Activated T-helper 1 cell treated with anti-CD3 and anti-CD28 coated beads, Interleukin-2, amount 50 U/mL, for 16 hours (primary cell): ENCODE results near the gene APBB2.
"Not testable (repeated sequence)": the region's sequence is repeated elsewhere in the genome, so short reads cannot be mapped to it uniquely, and the experiment has no call there.

Experiments used
- DNase-seq, 2 donors: peaks; one replicate each; pipeline ENCODE4 v3.0.0-alpha.2; 2020; ENCODE audit warnings: low read depth in 1 of 2, low spot score in 1 of 2

Gene APBB2

DNA sequence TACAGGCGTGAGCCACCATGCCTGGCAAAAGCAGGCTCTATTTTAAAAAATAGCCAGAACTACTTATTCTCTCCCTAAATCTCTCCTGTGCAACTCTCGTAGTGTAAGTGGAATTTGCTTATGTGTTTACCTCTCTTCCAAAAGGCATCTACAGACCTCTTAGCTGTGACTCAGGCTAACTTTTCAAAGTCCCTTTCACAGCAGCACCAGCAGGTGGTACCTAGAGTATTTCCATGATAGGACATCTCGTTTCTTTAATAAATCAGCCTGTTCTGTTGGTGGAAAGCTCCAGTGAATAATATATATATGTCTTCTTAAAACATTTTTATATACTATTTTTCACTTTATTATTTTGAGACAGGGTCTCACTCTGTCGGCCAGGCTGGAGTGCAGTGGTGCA, 375.6 kb downstream of the APBB2 start:
- DNase-seq: no peak

DNA sequence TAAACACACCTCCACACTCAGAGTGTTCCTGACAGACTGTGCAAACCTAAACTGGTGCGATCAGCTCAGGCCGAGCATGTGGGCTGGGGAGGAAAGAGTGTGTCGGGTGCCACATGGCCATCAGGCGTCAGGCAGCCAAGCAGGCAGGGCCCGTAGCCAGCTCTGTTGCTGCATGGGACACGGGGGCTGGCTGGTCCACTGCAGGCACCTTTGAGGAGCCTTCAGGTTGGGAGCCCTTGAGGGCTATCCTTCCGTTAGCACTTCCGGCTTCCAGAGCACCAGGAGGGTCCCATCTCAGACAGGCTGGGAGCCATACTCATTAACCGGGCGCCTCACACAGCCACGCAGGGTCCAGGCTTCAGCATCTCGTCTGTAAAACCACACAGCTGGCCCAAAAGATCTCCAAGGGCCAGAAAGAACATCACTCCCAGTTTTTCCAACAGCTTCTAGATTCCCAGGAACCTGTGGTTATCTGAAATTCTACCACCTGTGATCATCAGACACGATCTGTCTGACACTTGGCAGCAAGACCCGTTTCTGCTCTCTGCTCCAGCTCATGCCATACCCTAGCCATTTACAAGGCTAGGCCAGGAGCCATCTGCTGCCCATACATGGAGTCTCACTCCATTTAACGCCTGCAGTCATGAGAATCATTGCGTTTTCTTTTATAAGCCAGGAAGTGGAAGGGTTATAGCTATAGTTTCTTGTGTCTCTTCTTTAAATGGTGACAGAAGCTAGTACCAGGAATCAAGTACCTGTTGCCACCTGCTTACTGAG, 377.1 kb downstream of the APBB2 start:
- no peak for DNase-seq

DNA sequence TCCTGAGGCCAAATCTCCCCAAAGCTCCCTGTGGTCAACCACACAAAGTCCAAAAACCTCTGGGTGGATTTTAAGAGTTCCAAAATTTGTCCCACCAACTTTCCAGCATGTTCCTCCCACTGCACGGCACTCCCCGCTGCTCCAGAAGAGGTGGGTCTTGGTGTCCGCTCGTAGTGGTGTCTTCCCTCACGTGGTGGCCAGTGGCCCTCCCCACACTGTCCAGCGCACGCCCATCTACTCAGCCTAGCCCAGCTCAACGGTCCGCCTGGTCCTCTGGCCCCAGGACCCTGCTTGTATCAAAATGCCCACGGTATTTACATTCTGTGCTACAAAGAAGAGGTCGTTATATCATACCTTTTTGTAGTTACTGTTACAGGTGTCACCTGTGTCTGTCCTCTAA, 381.1 kb downstream of the APBB2 start:
- DNase-seq: no peak

DNA sequence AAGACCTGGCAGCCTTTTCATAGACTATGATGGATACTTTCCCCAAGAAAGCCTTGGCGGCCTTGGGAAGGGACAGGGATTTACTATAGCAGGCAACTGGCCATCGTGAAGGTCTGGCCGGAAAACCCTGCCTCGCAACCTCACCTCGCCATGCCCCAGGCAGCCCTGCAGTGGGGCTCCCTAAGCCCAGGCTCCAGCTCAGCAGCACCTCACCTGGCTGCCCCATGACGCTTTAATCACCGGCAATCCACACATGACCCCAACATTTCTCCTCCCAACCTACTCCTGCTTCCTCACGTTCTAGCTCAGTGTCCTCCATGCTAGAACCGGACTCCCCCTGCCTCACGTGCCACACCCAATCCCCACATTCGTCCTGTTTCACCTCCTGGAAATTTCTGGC, 382.2 kb downstream of the APBB2 start:
- no peak for DNase-seq

DNA sequence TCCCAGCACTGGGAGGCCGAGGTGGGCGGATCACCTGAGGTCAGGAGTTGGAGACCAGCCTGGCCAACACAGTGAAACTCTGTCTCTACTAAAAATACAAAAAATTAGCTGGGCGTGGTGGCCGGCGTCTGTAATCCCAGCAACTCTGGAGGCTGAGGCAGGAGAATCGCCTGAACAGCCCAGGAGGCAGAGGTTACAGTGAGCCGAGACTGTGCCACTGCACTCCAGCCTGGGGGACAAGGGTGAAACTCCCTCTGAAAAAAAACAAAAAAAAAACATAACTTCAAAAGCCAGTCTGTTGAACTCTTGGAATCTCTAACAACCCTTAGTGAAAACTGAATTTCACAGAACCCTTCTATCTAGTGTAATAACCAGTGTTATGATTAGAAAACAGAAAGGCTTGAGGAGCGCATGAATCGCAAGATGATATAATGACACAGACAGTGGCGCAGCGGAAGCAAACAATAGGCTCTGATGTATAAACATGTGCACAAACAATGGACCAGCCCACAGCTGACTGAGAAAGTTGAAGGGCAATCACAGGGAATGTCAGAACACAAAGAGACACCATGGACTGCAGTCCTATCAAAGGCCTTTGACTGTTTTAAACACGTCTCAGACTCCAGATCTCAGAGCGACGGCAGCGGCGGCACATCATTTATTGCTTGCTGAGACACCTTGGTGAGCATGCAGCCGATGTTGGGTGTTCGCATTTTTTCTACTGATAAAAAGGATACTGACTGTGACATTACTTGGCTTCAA, 383.0 kb downstream of the APBB2 start:
- no peak for DNase-seq

DNA sequence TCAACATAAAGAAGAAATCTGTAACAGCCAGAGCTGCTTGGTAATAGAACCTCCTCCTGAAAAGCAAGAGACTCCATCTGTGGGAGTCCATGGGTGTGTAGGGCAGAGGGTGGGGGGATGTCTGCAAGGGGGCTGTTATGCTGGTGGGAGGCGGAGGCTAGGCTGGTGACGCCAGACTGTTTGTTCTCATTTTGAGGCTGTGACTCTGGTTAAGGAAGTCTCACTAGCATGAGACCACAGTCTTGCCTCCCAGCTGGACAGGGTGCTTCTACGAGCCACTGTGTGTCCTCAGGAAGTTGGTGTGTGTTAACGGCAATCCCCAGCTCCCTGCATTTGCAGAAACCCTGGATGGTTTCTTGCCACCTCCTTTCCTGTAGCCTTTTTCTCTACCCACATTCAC, 384.8 kb downstream of the APBB2 start:
- no peak for DNase-seq

DNA sequence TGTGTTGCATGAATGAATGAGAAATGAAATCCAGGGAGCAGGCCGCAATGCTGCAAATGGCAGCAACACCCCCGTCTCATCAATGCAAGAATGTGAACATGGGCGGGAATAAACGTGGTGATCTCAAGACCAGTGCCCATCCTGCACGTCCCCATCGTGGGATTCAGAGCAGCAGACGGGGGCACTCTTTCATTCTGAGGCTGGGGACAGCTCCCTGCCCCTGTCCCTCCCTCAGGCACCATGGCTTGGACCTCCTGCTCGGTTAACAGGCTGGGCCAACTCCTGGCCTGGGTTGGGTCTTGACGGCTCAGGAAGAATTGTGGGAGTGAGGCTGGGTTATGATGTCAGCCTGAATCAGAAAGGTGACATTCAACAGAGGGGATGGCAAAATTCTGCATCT, 385.7 kb downstream of the APBB2 start:
- no peak for DNase-seq

DNA sequence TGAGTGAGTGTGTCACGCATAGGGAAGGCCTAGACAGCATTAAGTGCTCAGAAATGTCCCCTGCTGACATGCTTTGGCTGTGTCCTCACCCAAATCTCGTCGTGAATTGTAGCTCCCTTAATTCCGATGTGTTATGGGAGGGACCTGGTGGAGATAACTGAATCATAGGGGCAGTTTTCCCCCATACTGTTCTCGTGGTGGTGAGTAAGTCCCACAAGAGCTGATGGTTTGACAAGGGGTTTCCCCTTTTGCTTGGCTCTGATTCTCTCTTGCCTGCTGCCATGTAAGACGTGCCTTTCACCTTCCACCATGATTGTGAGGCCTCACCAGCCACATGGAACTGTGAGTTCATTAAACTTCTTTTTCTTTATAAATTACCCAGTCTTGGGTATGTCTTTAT, 386.6 kb downstream of the APBB2 start:
- DNase-seq: no peak

DNA sequence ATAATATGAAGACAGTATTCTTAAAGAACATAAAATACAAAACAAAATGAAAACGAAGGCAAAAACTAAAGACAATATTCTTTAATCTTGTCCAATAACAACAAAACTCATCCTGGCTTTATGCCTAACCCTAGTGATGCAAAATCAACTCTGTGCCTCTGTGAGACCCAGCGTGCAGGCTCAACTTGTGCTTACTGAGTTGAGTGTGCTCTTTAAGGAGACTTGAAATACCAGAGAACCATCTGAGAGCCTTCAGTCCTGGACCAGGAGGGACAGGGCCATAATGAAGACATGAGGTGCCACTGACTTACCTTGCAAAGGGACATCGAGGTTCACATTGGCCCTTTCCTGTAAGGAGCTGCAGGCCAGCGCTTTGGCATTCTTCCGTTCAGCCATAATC, 387.5 kb downstream of the APBB2 start:
- DNase-seq: no peak

DNA sequence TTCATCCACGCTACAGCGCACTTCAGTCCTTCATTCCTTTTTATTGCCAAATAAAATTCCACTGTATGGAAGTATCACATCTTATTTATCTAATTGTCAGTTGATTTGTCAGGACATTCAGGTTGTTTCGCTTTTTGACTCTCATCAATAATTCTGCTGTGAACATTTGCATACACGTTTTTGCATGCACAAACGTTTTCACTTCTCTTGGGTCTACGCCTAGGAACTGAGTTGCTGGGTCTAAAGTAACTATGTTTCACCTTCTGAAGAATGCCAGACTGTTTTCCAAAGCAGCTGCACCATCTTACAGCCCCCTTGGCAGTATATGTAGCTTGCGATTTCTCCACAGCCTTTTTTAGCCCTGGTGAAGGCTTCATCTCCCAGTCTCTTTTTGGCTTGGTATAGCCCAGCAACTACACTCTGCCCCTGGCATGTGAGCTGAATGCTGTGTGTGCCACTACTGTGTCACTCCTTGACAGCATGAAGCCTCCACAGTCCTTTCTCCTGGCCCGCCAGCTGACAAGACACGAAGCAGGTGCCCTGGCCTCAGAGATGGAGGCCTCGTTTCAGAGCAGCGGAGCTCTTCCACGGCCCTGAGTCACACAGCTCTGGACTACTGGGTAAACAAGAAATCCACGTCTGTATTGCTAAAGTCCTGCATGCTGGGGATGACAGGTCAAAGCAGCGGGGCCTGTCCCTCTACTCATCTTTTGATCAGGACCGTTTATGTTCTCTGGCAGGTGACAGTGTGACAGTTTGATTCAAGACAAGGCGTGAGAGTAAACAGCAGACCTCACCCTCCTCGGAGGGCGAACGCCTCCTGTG, 389.1 kb downstream of the APBB2 start:
- DNase-seq: no peak

DNA sequence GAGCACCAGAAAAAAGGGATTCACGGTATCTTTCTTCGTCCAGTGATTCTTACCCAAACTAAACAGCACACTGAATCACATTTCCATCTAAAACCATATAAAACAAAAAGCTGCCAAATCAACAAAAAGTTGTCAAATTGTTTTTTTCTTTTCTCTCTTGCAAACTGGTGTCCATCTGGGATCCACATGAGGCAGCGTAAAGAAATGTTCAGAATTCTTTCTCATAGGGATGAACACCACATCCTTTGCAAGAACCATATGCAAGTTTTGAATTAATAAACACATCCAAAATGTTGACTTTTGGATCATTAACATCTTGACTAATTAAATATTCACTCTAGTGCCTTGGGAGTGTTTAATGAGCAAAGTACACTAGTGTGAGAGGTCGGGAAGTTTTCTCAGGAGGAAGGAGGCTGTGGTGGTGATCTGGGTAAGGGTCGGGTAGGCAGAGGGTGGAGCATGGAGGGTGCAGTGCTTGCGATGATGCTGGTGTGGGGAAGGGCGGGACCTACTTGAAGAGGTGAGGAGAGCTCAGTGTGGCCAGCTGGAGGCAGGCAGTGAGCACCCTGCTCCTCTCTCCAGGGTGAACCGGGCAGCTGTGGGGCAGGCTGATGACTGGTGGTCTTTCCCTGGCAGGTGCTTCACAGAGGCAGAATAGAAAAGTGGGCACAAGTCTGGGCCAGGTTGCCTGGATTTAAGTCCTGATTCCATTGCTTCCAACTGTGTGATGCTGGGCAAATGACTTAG, 391.7 kb downstream of the APBB2 start:
- no peak for DNase-seq

DNA sequence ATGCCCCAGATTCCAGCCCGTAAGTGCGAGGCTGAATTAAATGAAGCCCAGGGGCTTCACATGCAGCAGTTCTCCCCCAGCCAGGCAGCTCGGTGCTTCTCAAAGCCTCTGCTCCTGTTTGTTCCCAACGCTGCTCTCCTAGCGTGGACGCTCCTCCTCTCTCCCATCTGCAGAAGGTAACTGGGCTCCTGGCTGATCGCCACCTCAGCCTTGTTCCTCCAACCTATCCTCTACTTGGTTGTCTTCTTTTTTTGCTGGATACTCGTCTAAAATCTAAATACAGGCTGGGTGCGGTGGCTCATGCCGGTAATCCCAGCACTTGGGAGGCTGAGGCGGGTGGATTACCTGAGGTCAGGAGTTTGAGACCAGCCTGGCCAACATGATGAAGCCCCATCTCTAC, 394.2 kb downstream of the APBB2 start:
- no peak for DNase-seq

DNA sequence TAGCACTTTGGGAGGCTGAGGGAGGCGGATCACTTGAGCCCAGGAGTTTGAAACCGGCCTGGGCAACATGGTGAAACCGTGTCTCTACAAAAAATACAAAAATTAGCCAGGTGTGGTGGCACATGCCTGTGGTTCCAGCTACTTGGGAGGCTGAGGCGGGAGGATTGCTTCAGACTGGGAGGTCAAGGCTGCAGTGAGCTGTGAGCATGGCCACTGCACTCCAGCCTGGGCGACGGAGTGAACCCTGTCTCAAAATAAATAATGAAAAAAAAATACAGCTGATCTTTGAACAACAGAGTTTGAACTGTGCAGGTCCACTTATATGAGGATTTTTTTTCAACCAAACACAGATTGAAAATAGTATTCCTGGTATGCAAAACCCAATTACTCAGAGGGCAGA, 397.2 kb downstream of the APBB2 start:
- DNase-seq: not testable (repeated sequence)

DNA sequence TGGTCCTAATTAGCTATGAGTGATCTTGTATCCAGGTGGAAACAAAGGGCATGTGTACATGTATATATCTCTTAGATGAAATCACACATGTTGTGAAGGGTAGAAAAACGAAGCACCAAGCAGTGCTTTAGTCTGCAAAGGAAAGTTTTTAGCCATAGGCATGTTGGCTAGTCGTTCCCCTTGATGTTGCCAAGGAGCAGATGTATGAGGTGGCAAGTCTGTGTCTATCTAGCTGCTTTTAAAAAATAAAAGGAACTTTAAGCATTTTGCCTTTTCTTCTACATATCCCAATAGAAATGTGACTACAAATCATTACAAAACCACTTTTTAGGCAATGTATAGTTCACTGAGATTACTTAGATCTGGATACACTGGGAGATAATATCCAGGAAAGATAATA, 401.5 kb downstream of the APBB2 start:
- no peak for DNase-seq

DNA sequence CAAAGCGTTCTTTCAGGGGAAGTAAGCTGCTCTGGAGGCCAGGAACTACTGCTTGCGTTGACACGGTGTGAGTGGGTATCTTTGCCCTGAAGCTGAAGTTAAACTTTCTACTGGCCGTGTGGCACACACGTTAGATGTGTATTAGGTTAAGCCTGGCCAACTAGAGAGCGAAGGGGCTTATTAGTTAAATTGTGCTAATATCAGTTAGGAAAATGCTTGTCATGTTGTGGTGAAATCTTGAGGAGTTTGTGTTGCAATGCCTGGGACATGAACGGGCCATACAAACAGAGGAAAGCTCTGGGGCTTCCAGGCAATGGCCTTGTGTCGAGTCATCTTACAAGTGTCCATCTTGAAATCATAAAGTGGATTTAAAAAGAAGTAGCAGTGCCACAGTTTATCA, 402.0 kb downstream of the APBB2 start:
- no peak for DNase-seq

DNA sequence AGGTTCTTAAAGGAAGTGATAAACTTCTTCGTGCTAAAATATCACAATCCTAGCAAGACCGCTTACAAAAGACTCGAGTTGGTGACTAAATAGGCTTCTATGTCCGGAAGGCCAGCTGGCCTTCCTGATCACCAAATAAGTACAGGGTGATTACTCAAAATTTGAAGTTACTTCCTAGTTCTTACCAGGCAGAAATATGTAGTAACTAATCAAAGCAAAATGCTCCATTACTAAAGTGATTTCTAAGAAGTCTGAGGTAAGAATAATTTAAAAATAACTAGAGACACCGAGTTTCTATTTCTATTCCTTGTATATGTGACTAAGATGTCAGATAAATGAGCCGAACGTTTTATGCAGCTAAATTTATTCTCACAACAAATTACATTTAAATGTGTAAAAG, 402.4 kb downstream of the APBB2 start:
- no peak for DNase-seq

DNA sequence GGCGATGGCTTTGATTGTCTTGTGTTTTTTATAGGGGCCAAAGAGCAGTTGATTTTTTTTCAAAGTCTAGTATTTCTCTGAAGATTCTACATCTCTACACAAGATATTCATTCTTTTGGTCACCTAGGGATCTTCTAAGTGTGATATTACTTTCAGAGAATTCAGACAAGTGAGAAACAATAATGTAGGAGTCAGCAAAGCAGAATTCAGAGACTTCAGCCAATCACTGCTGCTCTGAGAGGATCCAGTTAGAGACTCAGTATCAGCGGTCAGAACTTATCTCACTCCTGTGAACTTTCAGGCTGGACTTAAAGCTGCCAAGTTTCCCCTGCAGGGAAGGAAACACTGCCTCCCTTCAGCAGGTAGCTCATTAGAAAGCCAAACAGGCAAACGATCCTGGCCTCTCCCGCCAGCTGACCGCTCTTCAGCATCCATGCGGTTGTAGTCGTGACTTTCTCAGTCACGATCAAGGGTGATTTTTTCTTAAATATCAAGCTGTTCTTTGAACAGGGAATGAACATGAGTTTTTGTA, 405.4 kb downstream of the APBB2 start:
- DNase-seq: no peak

DNA sequence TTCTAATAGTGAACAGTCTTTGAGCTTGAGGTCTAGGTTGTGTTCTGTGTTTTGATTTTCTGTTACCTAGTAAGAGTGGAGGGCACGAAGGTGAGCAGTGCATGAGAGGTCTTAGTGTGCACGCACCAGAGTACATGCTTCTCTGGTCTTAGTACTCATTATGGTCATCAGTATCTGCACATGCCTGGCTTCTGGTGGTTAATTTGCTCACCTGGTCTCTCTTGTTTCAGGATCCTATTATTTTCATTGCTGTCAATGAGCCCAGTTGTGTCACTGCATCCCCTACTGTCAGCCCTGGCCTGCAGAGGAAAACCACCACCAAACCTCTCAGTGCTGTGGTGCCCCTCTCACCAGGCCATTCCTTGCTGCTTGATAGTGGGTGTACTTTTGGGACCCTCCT, 409.7 kb downstream of the APBB2 start:
- DNase-seq: no peak

DNA sequence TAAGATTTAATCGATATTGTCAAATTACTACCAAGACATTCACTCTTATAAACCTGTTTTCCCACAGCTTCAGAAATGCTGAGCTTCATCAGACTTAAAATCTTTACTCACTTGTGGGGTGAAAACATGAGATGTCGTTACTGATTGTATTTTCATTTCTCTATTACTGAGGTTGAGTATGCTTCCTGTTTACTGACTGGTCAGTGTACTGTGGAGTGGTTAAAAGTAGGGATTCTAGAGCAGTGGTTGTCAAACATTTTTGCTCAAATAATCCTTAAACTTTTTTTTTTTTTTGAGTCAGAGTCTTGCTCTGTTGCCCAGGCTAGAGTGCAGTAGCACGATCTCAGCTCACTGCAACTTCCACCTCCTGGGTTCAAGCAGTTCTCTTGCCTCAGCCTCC, 414.3 kb downstream of the APBB2 start:
- DNase-seq: no peak

DNA sequence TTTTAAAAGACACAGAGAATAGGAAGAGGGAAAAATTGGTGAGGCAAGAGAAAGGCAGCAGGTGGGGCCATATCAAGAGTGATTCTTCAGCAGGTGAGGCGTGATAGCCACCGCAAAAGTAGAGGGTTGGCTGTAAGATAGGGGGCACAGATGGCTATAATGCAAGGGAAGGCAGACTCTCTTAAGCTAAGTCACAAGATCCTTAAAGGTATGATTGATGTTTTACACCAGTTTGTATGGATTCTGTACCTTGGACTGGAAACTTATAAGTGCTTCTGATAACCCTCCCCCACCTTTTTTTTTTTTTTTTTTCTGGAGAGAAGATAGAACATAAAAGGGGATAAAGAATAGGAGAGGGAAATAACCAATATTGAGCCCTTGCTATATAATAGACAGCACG, 424.6 kb downstream of the APBB2 start:
- DNase-seq: no peak

DNA sequence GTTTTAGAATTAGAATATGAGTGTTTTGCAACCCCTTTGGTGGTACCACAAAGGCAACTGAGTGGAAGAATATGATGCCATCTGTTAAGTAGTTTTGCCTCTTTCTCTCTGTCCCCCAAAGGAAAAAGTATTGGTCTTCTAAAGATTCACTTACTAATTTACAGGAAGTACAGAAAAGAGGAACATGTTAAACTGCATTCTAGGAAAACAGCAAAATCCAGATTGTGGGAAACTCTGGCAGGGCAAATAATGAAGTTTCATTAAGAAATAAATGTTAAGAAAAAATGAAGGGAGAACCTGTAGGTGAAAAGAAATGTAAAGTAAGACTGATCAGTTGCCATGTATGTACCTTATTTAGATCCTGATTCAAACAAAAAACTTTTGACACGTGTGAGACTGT, 425.3 kb downstream of the APBB2 start:
- no peak for DNase-seq
